GM21360 (cell line): ENCODE results near the gene NOS2.
"Not testable (repeated sequence)": the region's sequence is repeated elsewhere in the genome, so short reads cannot be mapped to it uniquely, and the experiment has no call there.

Experiments
- ATAC-seq: cut with Tn5 transposase; IDR thresholded peaks from one replicate; pipeline ENCODE4 v1.9.1; 2021; ENCODE audit warnings: mild to moderate bottlenecking, moderate library complexity; ENCODE audit not compliant: unreplicated experiment

NOS2 gene

GRCh38 chr17:27733773-27734172, 66.6 kb downstream of the NOS2 start:
- ATAC-seq = no peak

- not testable (repeated sequence) for ATAC-seq
These were observed 67.6 kb downstream of the NOS2 start for GRCh38 chr17:27732746-27733145.

- ATAC-seq = not testable (repeated sequence)
These were observed 74.3 kb downstream of the NOS2 start for GRCh38 chr17:27725982-27726381.

GRCh38 chr17:27721797-27722196, 78.5 kb downstream of the NOS2 start:
- ATAC-seq = no peak
